ENCODE measurements around the gene DHX35. TPM values are rescaled to one million over a fixed set of nuclear protein-coding genes. Genes with fewer than 3 reads are reported as not detected.

Gene DHX35
- total and polyA plus RNA-seq, 2 of the 4 experiments (the other 2 are of a cell fraction): 9.1 to 13.5 TPM

DNA sequence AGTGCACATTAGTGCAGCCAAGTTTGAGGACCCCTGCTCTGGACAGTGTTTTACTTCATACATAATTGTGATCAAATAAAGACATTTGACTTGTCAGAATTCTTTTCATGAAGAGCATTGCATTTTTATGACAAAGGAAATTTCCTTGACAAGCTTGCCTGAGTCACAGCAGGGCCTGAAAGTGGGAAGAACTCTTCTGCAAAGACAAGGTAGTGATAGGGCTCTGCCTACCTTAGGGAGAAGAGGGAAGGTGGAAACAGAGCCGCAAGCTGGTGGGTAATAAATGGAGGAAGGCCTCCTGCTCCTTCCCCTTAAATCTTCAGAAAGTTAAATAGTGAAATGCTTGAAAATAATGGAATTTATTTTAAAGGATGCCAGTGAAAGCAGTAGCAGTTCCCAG is 118.2 kb downstream of the DHX35 start:
- intact Hi-C loops (cut with micrococcal nuclease) (no loop called here), in situ Hi-C loops (cut with MboI; ENCODE audit: low sequenced_read_pairs) (no loop called here), dilution Hi-C loops (cut with HindIII; ENCODE audit: low sequenced_read_pairs, unreplicated experiment) (no loop called here)
- no peak overlapping the region for H2BK120ac ChIP-seq (ENCODE audit: low read depth, low read length)
- ATAC-seq (ENCODE audit: low read depth) (no peak), DNase-seq (no peak)
- ChIA-PET POLR2A (ENCODE audit: unreplicated experiment) (no interaction called here), CTCF (interaction anchor here (0.8 to 3.2 kb wide), 5 partner anchors 16 to 70 kb away, joined by 3 to 31 read pairs (median 3); no protein-coding TSS in a partner anchor)
- H2BK15ac ChIP-seq (ENCODE audit: low read depth, low read length): no peak overlapping the region
- no peak overlapping the region for H3K4me3 ChIP-seq (ENCODE audit: insufficient read depth, low read depth, low read length)
- no peaks in the 10 kb centered on the region for H3K9me1 ChIP-seq (ENCODE audit: insufficient read depth, low read length)
- H3K36me3 ChIP-seq (ENCODE audit: control insufficient read depth, insufficient read depth, low read length): no peaks in the 10 kb centered on the region
- H3K27me3 ChIP-seq (ENCODE audit: control insufficient read depth, insufficient read depth, low read length): peaks cover 16% of the 10 kb centered on the region
- no TSS peak for BruUV-seq (replicated peaks)
- H3K4ac ChIP-seq (ENCODE audit: low read depth, low read length): no peak overlapping the region
- no peak overlapping the region for H3K4me2 ChIP-seq (ENCODE audit: low read depth, low read length)
- no peak overlapping the region for H2AFZ ChIP-seq (replicated peaks; ENCODE audit: low read length, poor library complexity)
- no peak overlapping the region for H2AK5ac ChIP-seq (ENCODE audit: low read depth, low read length)
- TF ChIP-seq, protein P1, sequence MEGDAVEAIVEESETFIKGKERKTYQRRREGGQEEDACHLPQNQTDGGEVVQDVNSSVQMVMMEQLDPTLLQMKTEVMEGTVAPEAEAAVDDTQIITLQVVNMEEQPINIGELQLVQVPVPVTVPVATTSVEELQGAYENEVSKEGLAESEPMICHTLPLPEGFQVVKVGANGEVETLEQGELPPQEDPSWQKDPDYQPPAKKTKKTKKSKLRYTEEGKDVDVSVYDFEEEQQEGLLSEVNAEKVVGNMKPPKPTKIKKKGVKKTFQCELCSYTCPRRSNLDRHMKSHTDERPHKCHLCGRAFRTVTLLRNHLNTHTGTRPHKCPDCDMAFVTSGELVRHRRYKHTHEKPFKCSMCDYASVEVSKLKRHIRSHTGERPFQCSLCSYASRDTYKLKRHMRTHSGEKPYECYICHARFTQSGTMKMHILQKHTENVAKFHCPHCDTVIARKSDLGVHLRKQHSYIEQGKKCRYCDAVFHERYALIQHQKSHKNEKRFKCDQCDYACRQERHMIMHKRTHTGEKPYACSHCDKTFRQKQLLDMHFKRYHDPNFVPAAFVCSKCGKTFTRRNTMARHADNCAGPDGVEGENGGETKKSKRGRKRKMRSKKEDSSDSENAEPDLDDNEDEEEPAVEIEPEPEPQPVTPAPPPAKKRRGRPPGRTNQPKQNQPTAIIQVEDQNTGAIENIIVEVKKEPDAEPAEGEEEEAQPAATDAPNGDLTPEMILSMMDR (conservative IDR thresholded peaks at IDR 0.05; ENCODE audit: low read depth, low read length): no peak
- TF ChIP-seq RFX5 (IDR thresholded peaks at IDR 0.05; ENCODE audit: low read depth, low read length) (no peak), POLR2A (IDR thresholded peaks at IDR 0.05; ENCODE audit: low read depth, low read length) (no peak), MAFK (IDR thresholded peaks at IDR 0.05; ENCODE audit: low read depth, low read length) (no peak), RAD21 (IDR thresholded peaks at IDR 0.05; ENCODE audit: low read length) (no peak), USF2 (IDR thresholded peaks at IDR 0.05; ENCODE audit: low read depth, low read length) (no peak), ELK1 (IDR thresholded peaks at IDR 0.05; ENCODE audit: borderline replicate concordance, low read depth, low read length) (no peak), RCOR1 (IDR thresholded peaks at IDR 0.05; ENCODE audit: insufficient replicate concordance, low read length) (no peak), CHD1 (IDR thresholded peaks at IDR 0.05; ENCODE audit: low read depth, low read length) (no peak), BHLHE40 (IDR thresholded peaks at IDR 0.05; ENCODE audit: low read depth, low read length) (no peak), MAZ (IDR thresholded peaks at IDR 0.05; ENCODE audit: borderline replicate concordance, low read depth, low read length) (no peak), CEBPB (IDR thresholded peaks at IDR 0.05; ENCODE audit: low read depth, low read length) (no peak), FOS (IDR thresholded peaks at IDR 0.05; ENCODE audit: low read depth, low read length) (no peak), MXI1 (IDR thresholded peaks at IDR 0.05; ENCODE audit: borderline replicate concordance, low read depth, low read length) (no peak)
- H3K27ac ChIP-seq (ENCODE audit: insufficient read depth, low read length): no peak overlapping the region
- H3K9me3 ChIP-seq (ENCODE audit: control insufficient read depth, insufficient read depth, low read length): no peaks in the 10 kb centered on the region
- no peak overlapping the region for H2BK5ac ChIP-seq (ENCODE audit: low read depth, low read length, poor library complexity, severe bottlenecking)
- no peaks in the 10 kb centered on the region for H3K4me1 ChIP-seq (ENCODE audit: control insufficient read depth, insufficient read depth, low read length)
- no peak overlapping the region for H4K5ac ChIP-seq (ENCODE audit: low read depth, low read length)
- no peak overlapping the region for H2AK9ac ChIP-seq (replicated peaks; ENCODE audit: low read depth, low read length, poor library complexity)
- H4K20me1 ChIP-seq (ENCODE audit: insufficient read depth, low read length): no peaks in the 10 kb centered on the region
- H4K8ac ChIP-seq (ENCODE audit: low read depth in 2 of 2, low read length in 2 of 2): no peak overlapping the region
- H3K14ac ChIP-seq (replicated peaks; ENCODE audit: low read depth, low read length): no peak overlapping the region
- H3K23ac ChIP-seq (ENCODE audit: low read depth, low read length): no peak overlapping the region
- no peak overlapping the region for H4K91ac ChIP-seq (ENCODE audit: insufficient read depth, low read depth, low read length)
- H3K9ac ChIP-seq (ENCODE audit: low read depth, low read length): no peak overlapping the region
- no peak overlapping the region for H3K18ac ChIP-seq (ENCODE audit: low read depth, low read length)
- H3K56ac ChIP-seq (ENCODE audit: extremely low read depth, insufficient read depth, low read length): no peak overlapping the region
- H3K79me1 ChIP-seq (ENCODE audit: low read depth in 1 of 2, low read length in 2 of 2): no peaks in the 10 kb centered on the region
- WGBS, 2 experiments (ENCODE audit: extremely low coverage in 2 of 2, insufficient read length in 1 of 2): no CpG with 5 or more reads among the region's 1 CpG
- H2BK20ac ChIP-seq (ENCODE audit: low read depth, low read length): no peak overlapping the region

Data from IMR-90 (cell line).